Measurements from ENCODE around the gene CARMIL1. TPM values are rescaled to one million over a fixed set of nuclear protein-coding genes. Genes with fewer than 3 reads are reported as not detected.
A peak's percentile ranks its signal among the peaks of the same experiment; 100 is the strongest.

The CARMIL1 gene
- total and polyA plus RNA-seq, 10 of the 15 experiments (the other 5 are each of a cell fraction or from before 2014, with no cell fraction given) = 6.4 to 18.1 (median 10.3) TPM

DNA sequence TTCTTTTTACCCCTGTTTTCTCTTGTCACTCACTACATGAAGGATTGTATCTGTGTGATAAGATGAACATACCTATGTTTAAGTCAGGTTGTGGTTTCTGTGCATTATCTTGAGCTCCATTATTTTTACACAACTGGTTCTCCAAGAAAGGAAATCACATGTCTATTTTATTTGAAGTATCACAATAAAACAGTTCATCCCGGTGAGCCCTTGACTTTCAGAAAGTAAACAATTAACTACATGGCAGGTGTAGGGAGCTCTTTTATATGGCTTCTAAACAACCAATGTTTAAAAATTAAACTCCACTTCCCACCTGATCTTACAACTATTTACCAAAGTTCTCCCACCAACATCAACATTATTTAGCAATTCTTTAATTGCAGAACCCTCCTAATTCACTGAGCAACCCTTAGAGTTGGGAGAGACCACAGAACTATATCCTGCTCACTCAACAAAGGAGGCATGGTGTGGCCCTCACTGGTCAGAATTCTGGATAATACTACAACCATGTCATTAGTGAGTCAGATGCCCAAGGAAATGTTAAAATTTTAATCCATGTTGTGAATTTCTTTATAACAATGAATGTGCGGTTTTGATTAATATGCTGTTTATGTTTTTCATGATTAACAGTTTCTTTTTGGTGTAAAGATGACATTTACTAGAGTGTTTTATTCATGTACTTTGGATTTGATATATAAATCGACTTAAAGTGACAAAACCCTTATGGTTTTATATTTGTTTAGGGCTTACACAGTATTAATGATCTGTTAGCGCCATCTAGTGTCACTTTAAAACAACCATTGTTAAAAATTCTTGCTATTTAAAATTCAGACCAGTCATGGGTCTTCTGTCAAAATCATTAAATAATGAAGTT is 322.9 kb downstream of the CARMIL1 start:
- RAD21 ChIA-PET (ENCODE audit: unreplicated experiment) = interaction anchor here (0.6 to 4.3 kb wide), 5 partner anchors 16 to 347 kb away, joined by 3 to 18 read pairs (median 4); partner anchors contain the start of gene CARMIL1
- Histone ChIP-seq H3K4me3 (no peak overlapping the region), H3K9ac (ENCODE audit: control insufficient read depth, insufficient read depth, low read length) (no peak overlapping the region), H3K4me1 (ENCODE audit: control insufficient read depth, insufficient read depth, low read length) (no peaks in the 10 kb centered on the region), H4K20me1 (ENCODE audit: control insufficient read depth, insufficient read depth) (no peaks in the 10 kb centered on the region), H3K27ac (ENCODE audit: control insufficient read depth, insufficient read depth) (no peak overlapping the region), H3K36me3 (ENCODE audit: control insufficient read depth in 2 of 2, insufficient read depth in 2 of 2, low read length in 1 of 2) (no peaks in the 10 kb centered on the region), H3K4me2 (ENCODE audit: control insufficient read depth, insufficient read depth) (no peak overlapping the region), H3K9me3 (replicated peaks; ENCODE audit: control insufficient read depth, insufficient read depth, low read length) (no peaks in the 10 kb centered on the region), H2AFZ (ENCODE audit: control insufficient read depth, low read depth, low read length) (no peak overlapping the region), H3K79me2 (ENCODE audit: control insufficient read depth, insufficient read depth, low read length) (no peaks in the 10 kb centered on the region), H3K27me3 (replicated peaks in 1 of 2; ENCODE audit: control insufficient read depth in 2 of 2, insufficient read depth in 2 of 2, low read length in 1 of 2) (no peaks in the 10 kb centered on the region)
- 28% methylated on average over 4 of the region's 4 CpGs for WGBS (ENCODE audit: insufficient coverage, insufficient replicate concordance, low lambda C conversion rate, missing lambda C conversion rate)
- DNase-seq (ENCODE audit: low read depth, low spot score) (no peak), FAIRE-seq (peak; percentile 80), ATAC-seq (0 out of 3 replicates have a peak, but pooled peaks have one; percentile 39)
- in situ Hi-C loops (cut with MboI) = no loop called here
- SMC1A ChIA-PET (ENCODE audit: uncharacterized antibody, unreplicated experiment) = interaction anchor here (0.6 to 2.8 kb wide), 12 partner anchors 10 to 382 kb away, joined by 3 to 22 read pairs (median 4); no protein-coding TSS in a partner anchor
- BruUV-seq (replicated peaks) = no TSS peak
- intact Hi-C loops (cut with micrococcal nuclease; ENCODE audit: unreplicated experiment) = loop anchor here (1.0 to 5.0 kb wide), 4 partner anchors 45 to 379 kb away; no protein-coding TSS in a partner anchor
- CTCF ChIA-PET = interaction anchor here (0.8 to 8.2 kb wide), 19 partner anchors 9 to 378 kb away, joined by 3 to 44 read pairs (median 4); partner anchors contain the start of gene CARMIL1
- POLR2A ChIA-PET = no interaction called here
- TF ChIP-seq, protein P1, sequence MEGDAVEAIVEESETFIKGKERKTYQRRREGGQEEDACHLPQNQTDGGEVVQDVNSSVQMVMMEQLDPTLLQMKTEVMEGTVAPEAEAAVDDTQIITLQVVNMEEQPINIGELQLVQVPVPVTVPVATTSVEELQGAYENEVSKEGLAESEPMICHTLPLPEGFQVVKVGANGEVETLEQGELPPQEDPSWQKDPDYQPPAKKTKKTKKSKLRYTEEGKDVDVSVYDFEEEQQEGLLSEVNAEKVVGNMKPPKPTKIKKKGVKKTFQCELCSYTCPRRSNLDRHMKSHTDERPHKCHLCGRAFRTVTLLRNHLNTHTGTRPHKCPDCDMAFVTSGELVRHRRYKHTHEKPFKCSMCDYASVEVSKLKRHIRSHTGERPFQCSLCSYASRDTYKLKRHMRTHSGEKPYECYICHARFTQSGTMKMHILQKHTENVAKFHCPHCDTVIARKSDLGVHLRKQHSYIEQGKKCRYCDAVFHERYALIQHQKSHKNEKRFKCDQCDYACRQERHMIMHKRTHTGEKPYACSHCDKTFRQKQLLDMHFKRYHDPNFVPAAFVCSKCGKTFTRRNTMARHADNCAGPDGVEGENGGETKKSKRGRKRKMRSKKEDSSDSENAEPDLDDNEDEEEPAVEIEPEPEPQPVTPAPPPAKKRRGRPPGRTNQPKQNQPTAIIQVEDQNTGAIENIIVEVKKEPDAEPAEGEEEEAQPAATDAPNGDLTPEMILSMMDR (IDR thresholded peaks at IDR 0.05 in 2 of 3, conservative IDR thresholded peaks at IDR 0.05 in 1 of 3; ENCODE audit: control insufficient read depth in 2 of 3, extremely low read depth in 1 of 3, insufficient read depth in 1 of 3, low read depth in 3 of 3, low read length in 3 of 3) = peak; percentile 24 to 69 (median 45); a peak in 5 of 6 replicates
- TF ChIP-seq IRF4 (IDR thresholded peaks at IDR 0.05; ENCODE audit: low read depth, low read length) (no peak), SMC3 (IDR thresholded peaks at IDR 0.05; ENCODE audit: borderline replicate concordance, low read length) (peak; percentile 58), NR2F1 (conservative IDR thresholded peaks at IDR 0.05) (no peak), PAX8 (IDR thresholded peaks at IDR 0.05) (no peak), RCOR1 (conservative IDR thresholded peaks at IDR 0.05; ENCODE audit: low read depth, low read length) (no peak), MTA3 (IDR thresholded peaks at IDR 0.05; ENCODE audit: borderline replicate concordance, low read length) (no peak), RAD21 (IDR thresholded peaks at IDR 0.05; ENCODE audit: insufficient read depth, low read depth, low read length) (peak; percentile 72)
